ENCODE measurements around the gene UNC13D.
"Not testable (repeated sequence)": the region's sequence is repeated elsewhere in the genome, so short reads cannot be mapped to it uniquely, and the experiment has no call there.

GRCh38 chr17:75885860-75886259 lies 41.7 kb upstream of the UNC13D start:
- TF ChIP-seq, protein P1, sequence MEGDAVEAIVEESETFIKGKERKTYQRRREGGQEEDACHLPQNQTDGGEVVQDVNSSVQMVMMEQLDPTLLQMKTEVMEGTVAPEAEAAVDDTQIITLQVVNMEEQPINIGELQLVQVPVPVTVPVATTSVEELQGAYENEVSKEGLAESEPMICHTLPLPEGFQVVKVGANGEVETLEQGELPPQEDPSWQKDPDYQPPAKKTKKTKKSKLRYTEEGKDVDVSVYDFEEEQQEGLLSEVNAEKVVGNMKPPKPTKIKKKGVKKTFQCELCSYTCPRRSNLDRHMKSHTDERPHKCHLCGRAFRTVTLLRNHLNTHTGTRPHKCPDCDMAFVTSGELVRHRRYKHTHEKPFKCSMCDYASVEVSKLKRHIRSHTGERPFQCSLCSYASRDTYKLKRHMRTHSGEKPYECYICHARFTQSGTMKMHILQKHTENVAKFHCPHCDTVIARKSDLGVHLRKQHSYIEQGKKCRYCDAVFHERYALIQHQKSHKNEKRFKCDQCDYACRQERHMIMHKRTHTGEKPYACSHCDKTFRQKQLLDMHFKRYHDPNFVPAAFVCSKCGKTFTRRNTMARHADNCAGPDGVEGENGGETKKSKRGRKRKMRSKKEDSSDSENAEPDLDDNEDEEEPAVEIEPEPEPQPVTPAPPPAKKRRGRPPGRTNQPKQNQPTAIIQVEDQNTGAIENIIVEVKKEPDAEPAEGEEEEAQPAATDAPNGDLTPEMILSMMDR (optimal IDR thresholded peaks at IDR 0.05 in 1 of 3, IDR thresholded peaks at IDR 0.05 in 1 of 3, conservative IDR thresholded peaks at IDR 0.05 in 1 of 3; ENCODE audit: extremely low read depth in 1 of 3, insufficient read depth in 2 of 3, low read length in 3 of 3), result not testable (repeated sequence)
- TF ChIP-seq EZH2 (IDR thresholded peaks at IDR 0.05; ENCODE audit: low read length), result not testable (repeated sequence)
